Activated naive CD4-positive, alpha-beta T cell treated with anti-CD3 and anti-CD28 coated beads for 36 hours (primary cell): ENCODE data around the gene PLA2G12B. TPM values are rescaled to one million over a fixed set of nuclear protein-coding genes. Genes with fewer than 3 reads are reported as not detected.

Experiments
- total RNA-seq, 2 experiments: library from RNA; stranded (reverse); gene quantifications; one replicate each; pipeline ENCODE4 v1.2.3, GENCODE V29; 2021

Gene PLA2G12B
- total RNA-seq, 2 experiments from 2014 or later: not detected

Other genes with a start within 250 kb of the PLA2G12B start
- gene OIT3, start 61.1 kb downstream of the PLA2G12B start, total RNA-seq: not detected
- 10 to 100 TPM; 15.3 to 15.9 TPM for gene P4HA1, start 142.1 kb upstream of the PLA2G12B start, total RNA-seq
- under 1 TPM; 0.72 to 0.83 TPM for gene NUDT13, start 155.6 kb upstream of the PLA2G12B start, total RNA-seq
- gene ECD, start 213.2 kb upstream of the PLA2G12B start, total RNA-seq: 10 to 100 TPM; 26.5 to 28.1 TPM
- 10 to 100 TPM; 13.3 to 13.7 TPM for gene FAM149B1, start 213.3 kb upstream of the PLA2G12B start, total RNA-seq